Endodermal cell (in vitro differentiated cells): ENCODE results near the gene SHOC2. TPM values are rescaled to one million over a fixed set of nuclear protein-coding genes. Genes with fewer than 3 reads are reported as not detected.

ENCODE experiments used
- DNase-seq: peaks from one replicate; pipeline ENCODE4 v3.0.0-alpha.2; 2017
- H3K27ac ChIP-seq: 2 replicates; pipeline ENCODE4 v1.5.1; 2013; ENCODE audit warnings: mild to moderate bottlenecking, low read depth, low read length, moderate library complexity
- H3K27me3 ChIP-seq: 2 replicates; pipeline ENCODE4 v1.6.1; 2013; ENCODE audit warnings: mild to moderate bottlenecking, low read length, moderate library complexity; ENCODE audit not compliant: insufficient read depth, control insufficient read depth, poor library complexity, severe bottlenecking
- H3K36me3 ChIP-seq: 2 replicates; pipeline ENCODE4 v1.7.0; 2013; ENCODE audit warnings: mild to moderate bottlenecking, low read length, moderate library complexity; ENCODE audit not compliant: control insufficient read depth, insufficient read depth
- H3K4me1 ChIP-seq: one replicate; pipeline ENCODE4 v1.7.0; 2013; ENCODE audit warnings: low read length; ENCODE audit not compliant: control insufficient read depth, insufficient read depth
- H3K4me3 ChIP-seq: 2 replicates; pipeline ENCODE4 v1.5.1; 2013; ENCODE audit warnings: mild to moderate bottlenecking, low read length, moderate library complexity
- H3K9ac ChIP-seq: 2 replicates; pipeline ENCODE4 v1.6.1; 2013; ENCODE audit warnings: mild to moderate bottlenecking, low read length, moderate library complexity; ENCODE audit not compliant: poor library complexity, severe bottlenecking; ENCODE audit errors: extremely low read depth
- H3K9me3 ChIP-seq: 2 replicates; pipeline ENCODE4 v1.6.1; 2013; ENCODE audit warnings: mild to moderate bottlenecking, low read length, moderate library complexity; ENCODE audit not compliant: control insufficient read depth
- H3K27ac Mint-ChIP-seq: 2 replicates; pipeline ENCODE4 v1.8.0; 2020; ENCODE audit warnings: mixed read lengths
- H3K27me3 Mint-ChIP-seq: 2 replicates; pipeline ENCODE4 v1.8.0; 2021; ENCODE audit warnings: mild to moderate bottlenecking, mixed read lengths; ENCODE audit not compliant: insufficient read depth
- H3K36me3 Mint-ChIP-seq: 2 replicates; pipeline ENCODE4 v1.8.0; 2020; ENCODE audit warnings: low read depth, mixed read lengths
- H3K4me1 Mint-ChIP-seq: 2 replicates; pipeline ENCODE4 v1.8.0; 2020; ENCODE audit warnings: mixed read lengths
- H3K4me3 Mint-ChIP-seq: 2 replicates; pipeline ENCODE4 v1.8.0; 2020; ENCODE audit warnings: mild to moderate bottlenecking, moderate library complexity, mixed read lengths
- H3K9me3 Mint-ChIP-seq: 2 replicates; pipeline ENCODE4 v1.8.0; 2020; ENCODE audit warnings: mild to moderate bottlenecking, mixed read lengths
- CTCF ChIP-seq: fragments of 200-600 bp; sonication (generic); conservative IDR thresholded peaks from 2 replicates; pipeline ENCODE4 v1.5.0; 2021; ENCODE audit warnings: antibody characterized with exemption, mild to moderate bottlenecking
- WGBS, 2 experiments: methylation state at CpG; one replicate each; pipeline versions ENCODE4 v1.1.5 to v1.1.7; 2013; ENCODE audit warnings: missing lambda C conversion rate in 2 of 2, mixed read lengths in 1 of 2; ENCODE audit not compliant: insufficient coverage in 1 of 2, insufficient read length in 1 of 2; 5-methylcytosine and 5-hydroxymethylcytosine counted together
- total RNA-seq, 2 donors: library from RNA; stranded (reverse); fragmentation: NEBNext Ultra II Directional in 1 of 2; extraction: Animal tissue kit (Norgen Biotek cat#: 25700) in 1 of 2; gene quantifications; 2 replicates in 1 of 2; 3 replicates in 1 of 2; pipeline ENCODE4 v1.2.1, GENCODE V29; 2021

Gene SHOC2
- total RNA-seq, 2 donors from 2014 or later, result 38.4 to 49.6 TPM

- H3K9me3 Mint-ChIP-seq, result no peaks in the 10 kb centered on the region
- peaks cover 4% of the 10 kb centered on the region for H3K4me1 Mint-ChIP-seq
- no peak overlapping the region for H3K4me3 Mint-ChIP-seq
- 58 to 88% methylated on average over 1 of the region's 1 CpG for WGBS, 2 experiments
- H3K4me3 ChIP-seq, result no peak overlapping the region
- no peaks in the 10 kb centered on the region for H3K27me3 ChIP-seq
- H3K36me3 ChIP-seq, result peaks cover 57% of the 10 kb centered on the region
- no peaks in the 10 kb centered on the region for H3K27me3 Mint-ChIP-seq
- H3K27ac Mint-ChIP-seq, result no peak overlapping the region
- no peak overlapping the region for H3K9ac ChIP-seq
- no peak overlapping the region for H3K27ac ChIP-seq
- H3K36me3 Mint-ChIP-seq, result peaks cover 30% of the 10 kb centered on the region
- peaks cover 4% of the 10 kb centered on the region for H3K9me3 ChIP-seq
- no peak for DNase-seq
- no peaks in the 10 kb centered on the region for H3K4me1 ChIP-seq
- TF ChIP-seq CTCF, result no peak
Measured at GRCh38 chr10:111015181-111015580, 95.8 kb downstream of the SHOC2 start.

- TF ChIP-seq CTCF, result no peak
- DNase-seq, result no peak
- Histone ChIP-seq H3K27me3 (no peaks in the 10 kb centered on the region), H3K9me3 (peaks cover 21% of the 10 kb centered on the region), H3K4me3 (no peak overlapping the region), H3K9ac (no peak overlapping the region), H3K4me1 (no peaks in the 10 kb centered on the region), H3K27ac (no peak overlapping the region), H3K36me3 (peaks cover 53% of the 10 kb centered on the region)
- Mint-ChIP-seq H3K27ac (no peak overlapping the region), H3K36me3 (peaks cover 38% of the 10 kb centered on the region), H3K9me3 (peaks cover 2% of the 10 kb centered on the region), H3K27me3 (no peaks in the 10 kb centered on the region), H3K4me1 (peaks cover 4% of the 10 kb centered on the region), H3K4me3 (no peak overlapping the region)
- WGBS, 2 experiments, result 96 to 100% methylated on average over 1 of the region's 2 CpGs
Measured at GRCh38 chr10:111017098-111017497, 97.7 kb downstream of the SHOC2 start.

- no peaks in the 10 kb centered on the region for H3K4me1 ChIP-seq
- H3K9ac ChIP-seq, result no peak overlapping the region
- H3K9me3 Mint-ChIP-seq, result peaks cover 9% of the 10 kb centered on the region
- H3K4me1 Mint-ChIP-seq, result peaks cover 4% of the 10 kb centered on the region
- H3K9me3 ChIP-seq, result peaks cover 30% of the 10 kb centered on the region
- H3K4me3 ChIP-seq, result no peak overlapping the region
- no peak overlapping the region for H3K27ac ChIP-seq
- peaks cover 46% of the 10 kb centered on the region for H3K36me3 Mint-ChIP-seq
- no peaks in the 10 kb centered on the region for H3K27me3 ChIP-seq
- DNase-seq, result no peak
- no peak for TF ChIP-seq CTCF
- H3K27ac Mint-ChIP-seq, result no peak overlapping the region
- H3K4me3 Mint-ChIP-seq, result no peak overlapping the region
- H3K27me3 Mint-ChIP-seq, result no peaks in the 10 kb centered on the region
- peaks cover 53% of the 10 kb centered on the region for H3K36me3 ChIP-seq
Measured at GRCh38 chr10:111018021-111018420, 98.6 kb downstream of the SHOC2 start.
